ENCODE measurements around the gene FAM210A. TPM values are rescaled to one million over a fixed set of nuclear protein-coding genes. Genes with fewer than 3 reads are reported as not detected.

Gene FAM210A
- total and polyA plus RNA-seq, 2 donors: 7.4 to 13.3 TPM

GRCh38 chr18:13629841-13630715, 96.3 kb downstream of the FAM210A start:
- Histone ChIP-seq H3K4me1 (ENCODE audit: control insufficient read depth in 2 of 2, insufficient read depth in 2 of 2, low read length in 2 of 2) (peaks cover 33 to 46% of the 10 kb centered on the region in 2 donors), H3K27me3 (ENCODE audit: control insufficient read depth in 2 of 2, insufficient read depth in 1 of 2, low read length in 1 of 2) (no peaks in the 10 kb centered on the region), H3K27ac (ENCODE audit: low read depth in 1 of 2, low read length in 1 of 2) (no peak overlapping the region), H3K36me3 (ENCODE audit: control insufficient read depth in 2 of 2, insufficient read depth in 2 of 2, low read length in 1 of 2) (peaks cover 41 to 80% of the 10 kb centered on the region in 2 donors), H3K4me3 (ENCODE audit: low read length in 2 of 2) (no peak overlapping the region), H3K9me3 (ENCODE audit: control insufficient read depth in 2 of 2, insufficient read depth in 1 of 2, low read length in 1 of 2) (peaks cover 12 to 22% of the 10 kb centered on the region in 2 donors)
- peak in 3 of 9 donors; percentile 58 to 81 (median 67) for DNase-seq (ENCODE audit: low read depth in 6 of 9, low spot score in 9 of 9)
- WGBS: 71% methylated on average over 8 of the region's 8 CpGs

GRCh38 chr18:13628211-13628610, 98.1 kb downstream of the FAM210A start:
- H3K27me3 ChIP-seq (ENCODE audit: control insufficient read depth in 2 of 2, insufficient read depth in 1 of 2, low read length in 1 of 2): no peaks in the 10 kb centered on the region
- WGBS: 25% methylated on average over 9 of the region's 9 CpGs
- DNase-seq (ENCODE audit: low read depth in 6 of 9, low spot score in 9 of 9): no peak
- H3K9me3 ChIP-seq (ENCODE audit: control insufficient read depth in 2 of 2, insufficient read depth in 1 of 2, low read length in 1 of 2): peaks cover 11 to 20% of the 10 kb centered on the region in 2 donors
- H3K4me1 ChIP-seq (ENCODE audit: control insufficient read depth in 2 of 2, insufficient read depth in 2 of 2, low read length in 2 of 2): peaks cover 31 to 64% of the 10 kb centered on the region in 2 donors
- peaks cover 50 to 84% of the 10 kb centered on the region in 2 donors for H3K36me3 ChIP-seq (ENCODE audit: control insufficient read depth in 2 of 2, insufficient read depth in 2 of 2, low read length in 1 of 2)
- H3K27ac ChIP-seq (ENCODE audit: low read depth in 1 of 2, low read length in 1 of 2): peak overlapping the region in 1 of 2 donors; percentile 5
- H3K4me3 ChIP-seq (ENCODE audit: low read length in 2 of 2): peak overlapping the region in 1 of 2 donors; percentile 20

- peaks cover 50 to 84% of the 10 kb centered on the region in 2 donors for H3K36me3 ChIP-seq (ENCODE audit: control insufficient read depth in 2 of 2, insufficient read depth in 2 of 2, low read length in 1 of 2)
- peak overlapping the region in 1 of 2 donors; percentile 20 for H3K4me3 ChIP-seq (ENCODE audit: low read length in 2 of 2)
- H3K27me3 ChIP-seq (ENCODE audit: control insufficient read depth in 2 of 2, insufficient read depth in 1 of 2, low read length in 1 of 2): no peaks in the 10 kb centered on the region
- peaks cover 31 to 69% of the 10 kb centered on the region in 2 donors for H3K4me1 ChIP-seq (ENCODE audit: control insufficient read depth in 2 of 2, insufficient read depth in 2 of 2, low read length in 2 of 2)
- H3K9me3 ChIP-seq (ENCODE audit: control insufficient read depth in 2 of 2, insufficient read depth in 1 of 2, low read length in 1 of 2): peaks cover 8 to 14% of the 10 kb centered on the region in 2 donors
- WGBS: 80% methylated on average over 8 of the region's 8 CpGs
- DNase-seq (ENCODE audit: low read depth in 6 of 9, low spot score in 9 of 9): no peak
- peak overlapping the region in 1 of 2 donors; percentile 5 for H3K27ac ChIP-seq (ENCODE audit: low read depth in 1 of 2, low read length in 1 of 2)
Measured at GRCh38 chr18:13627639-13628038, 98.7 kb downstream of the FAM210A start.

- H3K9me3 ChIP-seq (ENCODE audit: control insufficient read depth in 2 of 2, insufficient read depth in 1 of 2, low read length in 1 of 2): peaks cover 0 to 4% of the 10 kb centered on the region in 2 donors
- no peak overlapping the region for H3K4me3 ChIP-seq (ENCODE audit: low read length in 2 of 2)
- peaks cover 50 to 85% of the 10 kb centered on the region in 2 donors for H3K36me3 ChIP-seq (ENCODE audit: control insufficient read depth in 2 of 2, insufficient read depth in 2 of 2, low read length in 1 of 2)
- WGBS: 33% methylated on average over 2 of the region's 2 CpGs
- H3K27ac ChIP-seq (ENCODE audit: low read depth in 1 of 2, low read length in 1 of 2): peak overlapping the region in 1 of 2 donors; percentile 41
- H3K27me3 ChIP-seq (ENCODE audit: control insufficient read depth in 2 of 2, insufficient read depth in 1 of 2, low read length in 1 of 2): no peaks in the 10 kb centered on the region
- H3K4me1 ChIP-seq (ENCODE audit: control insufficient read depth in 2 of 2, insufficient read depth in 2 of 2, low read length in 2 of 2): peaks cover 32 to 77% of the 10 kb centered on the region in 2 donors
- no peak for DNase-seq (ENCODE audit: low read depth in 6 of 9, low spot score in 9 of 9)
Measured at GRCh38 chr18:13626544-13626908, 99.8 kb downstream of the FAM210A start.

- H3K4me1 ChIP-seq (ENCODE audit: control insufficient read depth in 2 of 2, insufficient read depth in 2 of 2, low read length in 2 of 2): peaks cover 34 to 77% of the 10 kb centered on the region in 2 donors
- peaks cover 53 to 85% of the 10 kb centered on the region in 2 donors for H3K36me3 ChIP-seq (ENCODE audit: control insufficient read depth in 2 of 2, insufficient read depth in 2 of 2, low read length in 1 of 2)
- no peak for DNase-seq (ENCODE audit: low read depth in 6 of 9, low spot score in 9 of 9)
- 94% methylated on average over 8 of the region's 8 CpGs for WGBS
- peaks cover 0 to 3% of the 10 kb centered on the region in 2 donors for H3K9me3 ChIP-seq (ENCODE audit: control insufficient read depth in 2 of 2, insufficient read depth in 1 of 2, low read length in 1 of 2)
- no peak overlapping the region for H3K4me3 ChIP-seq (ENCODE audit: low read length in 2 of 2)
- H3K27ac ChIP-seq (ENCODE audit: low read depth in 1 of 2, low read length in 1 of 2): peak overlapping the region in 1 of 2 donors; percentile 61
- no peaks in the 10 kb centered on the region for H3K27me3 ChIP-seq (ENCODE audit: control insufficient read depth in 2 of 2, insufficient read depth in 1 of 2, low read length in 1 of 2)
Measured at GRCh38 chr18:13625843-13626543, 100.4 kb downstream of the FAM210A start.

- no peak for DNase-seq (ENCODE audit: low read depth in 6 of 9, low spot score in 9 of 9)
Measured at GRCh38 chr18:13625355-13625754, 101.0 kb downstream of the FAM210A start.

GRCh38 chr18:13624563-13625237, 101.7 kb downstream of the FAM210A start:
- peaks cover 0 to 3% of the 10 kb centered on the region in 2 donors for H3K9me3 ChIP-seq (ENCODE audit: control insufficient read depth in 2 of 2, insufficient read depth in 1 of 2, low read length in 1 of 2)
- H3K27ac ChIP-seq (ENCODE audit: low read depth in 1 of 2, low read length in 1 of 2): peak overlapping the region; percentile 0 to 68
- WGBS: 94% methylated on average over 11 of the region's 11 CpGs
- no peaks in the 10 kb centered on the region for H3K27me3 ChIP-seq (ENCODE audit: control insufficient read depth in 2 of 2, insufficient read depth in 1 of 2, low read length in 1 of 2)
- H3K4me1 ChIP-seq (ENCODE audit: control insufficient read depth in 2 of 2, insufficient read depth in 2 of 2, low read length in 2 of 2): peaks cover 34 to 81% of the 10 kb centered on the region in 2 donors
- peaks cover 63 to 86% of the 10 kb centered on the region in 2 donors for H3K36me3 ChIP-seq (ENCODE audit: control insufficient read depth in 2 of 2, insufficient read depth in 2 of 2, low read length in 1 of 2)
- no peak overlapping the region for H3K4me3 ChIP-seq (ENCODE audit: low read length in 2 of 2)
- no peak for DNase-seq (ENCODE audit: low read depth in 6 of 9, low spot score in 9 of 9)

More at GRCh38 chr18:13625355-13625754, 101.0 kb downstream of the FAM210A start:
- Histone ChIP-seq H3K27ac (ENCODE audit: low read depth in 1 of 2, low read length in 1 of 2) (peak overlapping the region; percentile 64 to 68), H3K27me3 (ENCODE audit: control insufficient read depth in 2 of 2, insufficient read depth in 1 of 2, low read length in 1 of 2) (no peaks in the 10 kb centered on the region), H3K4me3 (ENCODE audit: low read length in 2 of 2) (no peak overlapping the region), H3K36me3 (ENCODE audit: control insufficient read depth in 2 of 2, insufficient read depth in 2 of 2, low read length in 1 of 2) (peaks cover 56 to 85% of the 10 kb centered on the region in 2 donors), H3K9me3 (ENCODE audit: control insufficient read depth in 2 of 2, insufficient read depth in 1 of 2, low read length in 1 of 2) (peaks cover 0 to 3% of the 10 kb centered on the region in 2 donors), H3K4me1 (ENCODE audit: control insufficient read depth in 2 of 2, insufficient read depth in 2 of 2, low read length in 2 of 2) (peaks cover 34 to 80% of the 10 kb centered on the region in 2 donors)
- WGBS: 71% methylated on average over 10 of the region's 10 CpGs

- DNase-seq (ENCODE audit: low read depth in 6 of 9, low spot score in 9 of 9): no peak
- 94% methylated on average over 13 of the region's 13 CpGs for WGBS
- H3K4me3 ChIP-seq (ENCODE audit: low read length in 2 of 2): no peak overlapping the region
- H3K9me3 ChIP-seq (ENCODE audit: control insufficient read depth in 2 of 2, insufficient read depth in 1 of 2, low read length in 1 of 2): peaks cover 0 to 3% of the 10 kb centered on the region in 2 donors
- no peaks in the 10 kb centered on the region for H3K27me3 ChIP-seq (ENCODE audit: control insufficient read depth in 2 of 2, insufficient read depth in 1 of 2, low read length in 1 of 2)
- peaks cover 38 to 83% of the 10 kb centered on the region in 2 donors for H3K4me1 ChIP-seq (ENCODE audit: control insufficient read depth in 2 of 2, insufficient read depth in 2 of 2, low read length in 2 of 2)
- H3K36me3 ChIP-seq (ENCODE audit: control insufficient read depth in 2 of 2, insufficient read depth in 2 of 2, low read length in 1 of 2): peaks cover 64 to 86% of the 10 kb centered on the region in 2 donors
- no peak overlapping the region for H3K27ac ChIP-seq (ENCODE audit: low read depth in 1 of 2, low read length in 1 of 2)
Measured at GRCh38 chr18:13623871-13624270, 102.5 kb downstream of the FAM210A start.

Data from thymus (tissue), 11 donors.